ENCODE data around the gene MSH2.

GRCh38 chr2:47402805-47403608, at the start of gene MSH2:
- peak; percentile 72 for TF ChIP-seq POLR2A (IDR thresholded peaks at IDR 0.05; ENCODE audit: low read length)
- no peak for TF ChIP-seq GATA1 (IDR thresholded peaks at IDR 0.05; ENCODE audit: low read depth, low read length)

All from erythroblast (primary cell).